NB4 (cell line): ENCODE results near the gene MPP3.
"Not testable (repeated sequence)": the region's sequence is repeated elsewhere in the genome, so short reads cannot be mapped to it uniquely, and the experiment has no call there.

ENCODE experiments used
- DNase-seq: peaks from one replicate; pipeline ENCODE4 v3.0.0; 2010; ENCODE audit warnings: low read depth
- H3K4me3 ChIP-seq: one replicate; pipeline ENCODE4 v1.5.1; 2011; ENCODE audit warnings: mild to moderate bottlenecking, low read depth, low read length, moderate library complexity
- CTCF ChIP-seq: IDR thresholded peaks from one replicate; pipeline ENCODE4 v1.5.1; 2012; ENCODE audit warnings: low read depth, low read length
- MAX ChIP-seq: IDR thresholded peaks from 2 replicates; pipeline ENCODE4 v1.6.1; 2011; ENCODE audit warnings: low read depth, low read length
- MYC ChIP-seq: IDR thresholded peaks from 2 replicates; pipeline ENCODE4 v1.6.1; 2011; ENCODE audit warnings: low read depth, low read length
- POLR2A ChIP-seq: IDR thresholded peaks from 2 replicates; pipeline ENCODE4 v1.6.1; 2011; ENCODE audit warnings: mild to moderate bottlenecking; ENCODE audit not compliant: insufficient read length; ENCODE audit errors: extremely low read depth

Gene MPP3

GRCh38 chr17:43873815-43874214, 40.9 kb upstream of the MPP3 start:
- TF ChIP-seq POLR2A (no peak), CTCF (no peak), MYC (no peak), MAX (no peak)
- H3K4me3 ChIP-seq, result no peak overlapping the region
- DNase-seq, result no peak

GRCh38 chr17:43873091-43873490, 40.1 kb upstream of the MPP3 start:
- DNase-seq, result no peak

GRCh38 chr17:43871946-43872690, 39.2 kb upstream of the MPP3 start:
- TF ChIP-seq MAX (no peak), CTCF (no peak), MYC (no peak), POLR2A (no peak)
- no peak overlapping the region for H3K4me3 ChIP-seq
- no peak for DNase-seq

More at GRCh38 chr17:43873091-43873490, 40.1 kb upstream of the MPP3 start:
- no peak overlapping the region for H3K4me3 ChIP-seq
- TF ChIP-seq POLR2A (no peak), MYC (no peak), MAX (no peak), CTCF (no peak)

GRCh38 chr17:43869031-43869430, 36.1 kb upstream of the MPP3 start:
- DNase-seq, result not testable (repeated sequence)

GRCh38 chr17:43868226-43868994, 35.5 kb upstream of the MPP3 start:
- no peak overlapping the region for H3K4me3 ChIP-seq
- TF ChIP-seq MYC, result no peak
- no peak for TF ChIP-seq MAX
- no peak for TF ChIP-seq POLR2A
- TF ChIP-seq CTCF, result no peak
- DNase-seq, result peak; percentile 24

More at GRCh38 chr17:43869031-43869430, 36.1 kb upstream of the MPP3 start:
- not testable (repeated sequence) for H3K4me3 ChIP-seq

- H3K4me3 ChIP-seq, result no peak overlapping the region
- TF ChIP-seq CTCF (no peak), POLR2A (no peak), MAX (no peak), MYC (no peak)
- no peak for DNase-seq
Observed at GRCh38 chr17:43864161-43864984, 31.4 kb upstream of the MPP3 start.
